AG10803 (cell line): Measurements from ENCODE around the gene NTMT1.

Experiments used
- DNase-seq: peaks from one replicate; pipeline ENCODE4 v3.0.0; 2010; ENCODE audit warnings: low read depth
- H3K4me3 ChIP-seq: 2 replicates; pipeline ENCODE4 v1.5.1; 2011; ENCODE audit warnings: mild to moderate bottlenecking, low read length, control low read depth
- CTCF ChIP-seq: conservative IDR thresholded peaks from 2 replicates; pipeline ENCODE4 v1.5.1; 2011; ENCODE audit warnings: mild to moderate bottlenecking, low read length, control low read depth, inconsistent platforms

The NTMT1 gene

GRCh38 chr9:129669141-129669718, 43.3 kb downstream of the NTMT1 start:
- H3K4me3 ChIP-seq, result peak overlapping the region; percentile 36
- DNase-seq, result peak; percentile 90
- peak; percentile 28 for TF ChIP-seq CTCF

DNA sequence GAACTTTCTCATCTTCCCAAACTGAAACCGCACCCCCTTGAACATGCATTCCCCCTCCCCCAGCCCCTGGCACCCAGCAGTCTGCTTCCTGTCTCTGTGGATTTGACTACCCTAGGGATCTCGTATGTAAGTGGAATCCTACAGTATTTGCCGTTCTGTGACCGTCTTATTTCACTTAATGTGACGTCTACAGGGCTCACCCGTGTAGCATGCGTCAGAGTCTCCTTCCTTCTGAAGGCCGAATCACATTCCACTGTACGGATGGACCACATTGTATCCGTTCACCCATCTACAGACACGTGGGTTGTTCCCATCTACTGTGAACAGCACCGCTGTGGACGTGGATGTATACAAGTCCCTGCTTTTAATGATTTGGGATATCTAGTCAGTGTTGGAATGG, 44.0 kb downstream of the NTMT1 start:
- peak; percentile 86 for DNase-seq
- H3K4me3 ChIP-seq, result peak overlapping the region; percentile 36
- no peak for TF ChIP-seq CTCF

- no peak for DNase-seq
- H3K4me3 ChIP-seq, result peak overlapping the region; percentile 9; the same call in 1 of the 2 replicates
- TF ChIP-seq CTCF, result no peak
These were observed 45.1 kb downstream of the NTMT1 start for GRCh38 chr9:129671065-129671464.

DNA sequence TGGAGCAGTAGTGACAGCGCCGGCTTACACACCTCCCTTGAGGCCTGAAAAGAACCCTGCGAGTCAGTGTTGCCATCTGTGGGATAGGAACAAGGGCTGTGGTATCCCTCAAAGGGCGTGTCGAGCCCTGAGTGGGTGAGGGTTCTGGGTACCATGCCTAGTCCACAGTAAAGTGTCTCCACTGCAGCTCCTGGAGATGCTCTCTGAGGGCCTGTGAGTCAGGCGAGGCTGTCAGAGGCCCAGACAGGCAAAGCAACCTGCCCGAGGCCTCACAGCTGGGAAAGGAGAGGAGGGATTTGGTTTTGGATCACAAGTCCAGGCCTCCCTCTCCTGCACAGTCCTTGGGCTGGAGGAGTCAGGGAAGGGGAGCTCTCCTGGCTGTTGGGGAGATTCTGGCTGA, 45.6 kb downstream of the NTMT1 start:
- no peak overlapping the region for H3K4me3 ChIP-seq
- peak; percentile 37 for DNase-seq
- no peak for TF ChIP-seq CTCF

- TF ChIP-seq CTCF, result no peak
- no peak overlapping the region for H3K4me3 ChIP-seq
- DNase-seq, result no peak
These were observed 46.7 kb downstream of the NTMT1 start for GRCh38 chr9:129672702-129673101.

- TF ChIP-seq CTCF, result no peak
- no peak overlapping the region for H3K4me3 ChIP-seq
- DNase-seq, result no peak
These were observed 47.6 kb downstream of the NTMT1 start for GRCh38 chr9:129673602-129674001.

GRCh38 chr9:129674229-129674628, 48.3 kb downstream of the NTMT1 start:
- no peak overlapping the region for H3K4me3 ChIP-seq
- DNase-seq, result no peak
- no peak for TF ChIP-seq CTCF
